NCI-H2196 (cell line): Measurements from ENCODE around the gene MYMX.
"Not testable (repeated sequence)": the region's sequence is repeated elsewhere in the genome, so short reads cannot be mapped to it uniquely, and the experiment has no call there.

ENCODE experiments used
- DNase-seq: peaks from one replicate; lab custom pipeline; 2025; ENCODE audit not compliant: unreplicated experiment; lab: John Stamatoyannopoulos, UW

Gene MYMX

DNA sequence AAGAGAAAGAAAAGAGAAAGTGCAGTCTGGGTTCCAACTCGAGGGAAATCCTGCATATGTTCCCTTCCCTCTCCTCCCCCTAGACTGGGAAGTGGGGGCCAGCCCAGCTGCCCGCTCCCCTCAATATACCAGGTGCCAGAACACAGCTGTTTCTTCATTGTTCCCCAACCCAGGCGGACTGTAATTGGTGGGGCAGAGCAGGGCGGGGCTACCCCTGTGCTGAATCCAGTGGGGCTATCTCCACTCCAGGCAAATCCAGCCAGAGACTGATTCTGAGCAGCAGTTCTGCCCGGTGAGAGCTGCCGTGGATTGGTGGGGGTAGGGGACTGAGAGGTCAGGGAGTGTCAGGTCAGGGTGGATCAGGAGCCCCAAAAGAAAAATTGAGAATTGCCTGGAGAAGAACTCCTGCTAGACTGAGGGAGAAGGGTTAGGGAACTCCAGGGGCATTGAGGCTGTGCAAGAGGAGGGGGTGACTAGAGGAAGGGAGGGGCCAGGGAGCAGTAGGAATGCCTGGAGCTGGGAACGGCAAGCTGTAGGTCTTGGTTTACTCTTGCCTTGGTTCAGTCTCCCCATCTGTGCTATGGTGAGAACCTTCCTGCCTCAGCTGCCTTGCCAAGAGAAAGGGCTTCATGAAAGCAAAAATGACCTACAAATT, at the start of gene MYMX:
Gene MYMX (plus strand): TSS at position 250 of the 655 bp plus-strand sequence. CDS start 546 bp downstream, outside the sequence.
- DNase-seq: no peak

DNA sequence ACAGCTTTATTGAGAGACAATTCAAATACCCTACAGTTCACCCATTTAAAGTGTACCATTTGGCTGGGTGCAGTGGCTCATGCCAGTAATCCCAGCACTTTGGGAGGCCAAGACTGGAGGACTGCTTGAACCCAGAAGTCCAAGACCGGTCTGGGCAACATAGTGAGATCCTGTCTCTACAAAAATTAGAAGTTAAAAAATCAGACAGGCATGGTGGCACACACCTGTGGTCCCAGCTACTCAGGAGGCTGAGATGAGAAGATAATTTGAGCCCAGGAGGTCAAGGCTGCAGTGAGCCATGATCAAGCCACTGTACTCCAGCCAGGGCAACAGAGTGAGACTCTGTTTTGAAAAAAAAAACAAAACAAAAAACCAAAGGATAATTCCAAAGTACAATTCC, 49.2 kb upstream of the MYMX start:
- no peak for DNase-seq

GRCh38 chr6:44169154-44169553, 47.6 kb upstream of the MYMX start:
- DNase-seq: no peak

- DNase-seq: no peak
These were observed 46.7 kb upstream of the MYMX start for GRCh38 chr6:44169886-44170570.

DNA sequence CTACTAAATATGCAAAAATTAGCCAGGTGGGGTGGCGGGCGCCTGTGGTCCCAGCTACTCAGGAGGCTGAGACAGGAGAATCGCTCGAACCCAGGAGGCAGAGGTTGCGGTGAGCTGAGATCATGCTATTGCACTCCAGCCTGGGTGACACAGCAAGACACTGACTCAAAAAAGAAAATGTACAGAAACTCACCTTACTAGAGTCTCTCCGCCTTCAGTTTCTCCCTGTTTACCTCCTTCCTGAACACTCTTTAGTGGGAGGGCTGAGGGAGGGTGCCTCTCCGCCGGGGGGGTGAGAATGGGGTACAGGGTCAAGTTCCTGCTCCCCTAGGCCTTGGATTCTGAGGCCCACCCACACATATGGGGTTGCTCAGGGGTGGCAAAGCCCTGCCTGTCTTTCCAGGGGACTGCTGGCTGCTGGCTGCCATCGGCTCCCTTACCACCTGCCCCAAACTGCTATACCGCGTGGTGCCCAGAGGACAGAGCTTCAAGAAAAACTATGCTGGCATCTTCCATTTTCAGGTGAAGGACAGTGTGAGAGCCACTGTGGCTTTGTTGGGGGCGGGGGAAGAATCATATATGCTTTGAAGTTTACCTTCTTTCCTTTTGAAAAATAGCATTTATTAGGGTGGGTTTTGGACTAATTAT, 44.7 kb upstream of the MYMX start:
- DNase-seq: no peak

- DNase-seq: peak; percentile 84
These were observed 43.8 kb upstream of the MYMX start for GRCh38 chr6:44172731-44173500.

DNA sequence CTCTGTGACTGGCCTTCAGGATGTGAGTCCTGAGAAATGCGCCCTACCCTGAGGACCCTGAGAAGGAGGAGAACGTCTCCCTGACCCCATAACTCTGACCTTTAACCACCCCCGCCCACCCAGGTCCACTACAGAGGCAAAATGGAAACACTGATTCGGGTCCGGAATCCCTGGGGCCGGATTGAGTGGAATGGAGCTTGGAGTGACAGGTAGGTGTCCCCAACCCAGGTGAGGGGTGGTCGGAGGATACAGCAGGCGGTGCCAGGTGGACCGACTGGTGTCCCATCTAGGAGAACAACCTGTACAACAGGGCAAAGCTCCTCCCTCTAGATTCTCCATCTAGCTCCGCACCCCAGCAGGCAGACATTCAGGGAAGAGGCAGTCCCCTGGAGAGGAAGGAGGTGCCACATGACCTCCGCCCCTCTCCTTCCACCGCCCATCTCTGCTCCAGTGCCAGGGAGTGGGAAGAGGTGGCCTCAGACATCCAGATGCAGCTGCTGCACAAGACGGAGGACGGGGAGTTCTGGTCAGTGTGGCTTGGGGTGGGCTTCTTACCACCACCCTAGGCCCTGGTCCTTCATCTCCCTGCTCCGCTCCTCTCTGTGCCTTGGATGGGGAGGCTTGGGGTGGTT, 40.5 kb upstream of the MYMX start:
- no peak for DNase-seq

- DNase-seq: no peak
These were observed 39.8 kb upstream of the MYMX start for GRCh38 chr6:44176762-44177509.

GRCh38 chr6:44177691-44178423, 38.9 kb upstream of the MYMX start:
- DNase-seq: no peak

DNA sequence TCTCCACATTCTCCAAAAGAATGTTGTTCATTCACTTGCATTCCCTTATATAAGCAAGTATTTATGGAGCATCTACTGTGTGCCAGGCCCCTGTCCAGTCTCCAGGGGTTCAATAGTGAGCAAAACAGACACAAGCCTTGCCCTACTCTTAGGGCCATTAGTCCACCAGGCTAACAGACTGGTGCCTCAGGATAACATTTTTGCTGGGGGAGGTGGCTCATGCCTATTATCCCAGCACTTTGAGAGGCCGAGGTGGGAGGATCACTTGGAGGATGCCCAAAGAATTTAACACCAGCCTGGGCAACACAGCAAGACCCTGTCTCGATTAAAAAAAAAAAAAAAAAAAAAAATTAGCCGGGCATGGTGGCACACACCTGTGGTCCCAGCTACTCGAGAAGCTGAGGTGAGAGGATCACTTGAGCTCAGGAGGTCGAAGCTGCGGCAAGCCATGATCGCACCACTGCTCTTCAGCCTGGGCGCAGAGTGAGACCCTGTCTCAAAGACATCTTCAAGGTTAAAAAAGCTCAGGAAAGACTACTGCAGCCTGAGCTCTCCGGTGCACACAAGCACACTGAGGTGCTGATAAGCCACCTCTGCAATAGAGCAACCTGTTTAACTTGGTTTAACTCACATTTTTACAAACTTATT, 38.2 kb upstream of the MYMX start:
- no peak for DNase-seq

DNA sequence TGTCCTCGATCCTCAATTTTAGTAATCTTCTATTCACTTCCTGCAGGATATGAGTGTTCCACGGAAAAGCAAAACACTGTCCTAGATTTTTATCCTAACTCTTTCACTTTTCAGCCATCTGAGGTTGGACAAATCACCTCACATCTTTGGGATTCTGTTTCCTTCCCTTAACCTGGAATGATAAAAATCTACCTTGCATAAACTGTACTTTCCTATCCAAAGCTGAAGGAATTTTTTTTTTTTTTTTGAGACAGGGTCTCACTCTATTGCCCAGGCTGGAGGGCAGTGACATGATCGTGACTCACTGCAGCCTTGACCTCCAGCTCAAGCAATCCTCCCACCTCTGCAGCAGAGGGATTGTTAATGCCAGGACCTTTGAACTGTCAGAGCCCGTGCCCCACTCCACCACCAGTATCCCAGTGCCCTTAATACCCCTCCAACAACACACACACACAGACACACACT, 37.6 kb upstream of the MYMX start:
- DNase-seq: no peak

- no peak for DNase-seq
These were observed 37.1 kb upstream of the MYMX start for GRCh38 chr6:44179648-44180047.

DNA sequence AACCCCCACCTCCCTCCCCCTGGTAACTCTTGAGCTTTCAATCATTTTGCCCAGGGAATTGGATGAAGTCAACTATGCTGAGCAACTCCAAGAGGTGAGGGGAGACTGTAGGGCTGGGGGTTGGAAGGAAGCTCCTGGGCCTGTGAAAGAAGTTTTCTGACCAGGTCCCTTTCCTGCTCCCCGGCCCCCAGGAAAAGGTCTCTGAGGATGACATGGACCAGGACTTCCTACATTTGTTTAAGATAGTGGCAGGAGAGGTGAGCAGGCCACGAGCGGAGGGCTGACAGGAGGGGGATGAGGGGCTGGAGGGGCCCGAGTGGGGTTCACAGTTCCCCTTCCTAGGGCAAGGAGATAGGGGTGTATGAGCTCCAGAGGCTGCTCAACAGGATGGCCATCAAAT, 36.3 kb upstream of the MYMX start:
- no peak for DNase-seq

DNA sequence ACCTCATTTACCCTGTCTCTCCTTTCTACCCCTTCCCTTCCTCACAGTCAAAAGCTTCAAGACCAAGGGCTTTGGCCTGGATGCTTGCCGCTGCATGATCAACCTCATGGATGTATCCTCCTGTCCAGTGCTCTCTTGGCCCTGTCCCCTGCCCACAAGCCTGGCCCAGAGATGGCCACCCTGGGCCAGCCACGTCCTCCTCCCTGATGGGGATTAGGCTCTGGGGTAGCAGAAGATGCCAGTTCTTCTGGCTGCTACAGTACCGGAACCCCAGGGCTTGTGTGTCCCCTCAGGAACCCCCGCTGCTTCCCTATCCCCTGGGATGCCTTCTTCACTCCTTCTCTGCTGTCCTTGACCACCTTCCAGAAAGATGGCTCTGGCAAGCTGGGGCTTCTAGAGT, 35.8 kb upstream of the MYMX start:
- no peak for DNase-seq

DNA sequence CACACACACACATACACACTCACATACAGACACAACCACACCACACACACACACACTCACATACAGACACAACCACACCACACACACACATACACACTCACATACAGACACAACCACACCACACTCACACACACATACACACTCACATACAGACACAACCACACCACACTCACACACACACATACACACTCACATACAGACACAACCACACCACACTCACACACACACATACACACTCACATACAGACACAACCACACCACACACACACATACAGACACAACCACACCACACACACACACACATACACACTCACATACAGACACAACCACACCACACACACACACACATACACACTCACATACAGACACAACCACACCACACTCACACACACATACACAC, 34.9 kb upstream of the MYMX start:
- DNase-seq: not testable (repeated sequence)

DNA sequence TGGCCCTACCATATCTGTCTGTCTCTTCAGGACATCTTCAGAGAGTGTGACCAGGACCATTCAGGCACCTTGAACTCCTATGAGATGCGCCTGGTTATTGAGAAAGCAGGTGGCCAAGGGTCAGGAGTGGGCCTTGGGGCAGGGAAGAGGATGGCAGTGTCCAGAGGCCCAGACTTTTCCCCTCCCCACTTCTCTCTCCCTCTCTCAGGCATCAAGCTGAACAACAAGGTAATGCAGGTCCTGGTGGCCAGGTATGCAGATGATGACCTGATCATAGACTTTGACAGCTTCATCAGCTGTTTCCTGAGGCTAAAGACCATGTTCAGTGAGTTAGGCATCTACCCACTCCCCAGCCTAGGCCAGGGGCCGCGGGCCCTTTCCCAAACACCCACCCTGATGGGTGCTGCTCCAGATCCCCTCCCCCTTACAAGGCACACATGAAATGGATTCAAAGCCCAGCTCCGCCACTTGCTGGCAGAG, 33.8 kb upstream of the MYMX start:
- no peak for DNase-seq

GRCh38 chr6:44183783-44184182, 32.9 kb upstream of the MYMX start:
- no peak for DNase-seq

DNA sequence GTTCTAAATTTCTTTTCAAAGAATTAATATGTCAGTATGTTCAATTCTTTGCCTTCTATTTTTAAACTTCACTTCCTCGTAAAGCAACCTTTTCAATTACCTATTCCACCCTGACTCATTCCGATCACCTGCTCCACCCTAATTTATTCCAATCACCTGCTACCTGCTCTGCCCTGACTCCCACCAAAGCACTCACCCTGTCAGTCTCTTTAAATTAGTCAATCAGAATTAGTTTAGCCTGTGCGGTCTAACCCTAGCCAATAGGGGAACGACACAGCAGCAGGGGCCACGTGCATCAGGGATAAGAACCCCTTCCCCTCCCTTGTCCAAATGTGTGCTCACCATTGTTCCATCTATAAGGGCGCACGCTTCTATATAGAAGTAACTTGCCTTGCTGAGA, 31.4 kb upstream of the MYMX start:
- not testable (repeated sequence) for DNase-seq
